ENCODE measurements around the gene GBP7.
"Not testable (repeated sequence)": the region's sequence is repeated elsewhere in the genome, so short reads cannot be mapped to it uniquely, and the experiment has no call there.

DNA sequence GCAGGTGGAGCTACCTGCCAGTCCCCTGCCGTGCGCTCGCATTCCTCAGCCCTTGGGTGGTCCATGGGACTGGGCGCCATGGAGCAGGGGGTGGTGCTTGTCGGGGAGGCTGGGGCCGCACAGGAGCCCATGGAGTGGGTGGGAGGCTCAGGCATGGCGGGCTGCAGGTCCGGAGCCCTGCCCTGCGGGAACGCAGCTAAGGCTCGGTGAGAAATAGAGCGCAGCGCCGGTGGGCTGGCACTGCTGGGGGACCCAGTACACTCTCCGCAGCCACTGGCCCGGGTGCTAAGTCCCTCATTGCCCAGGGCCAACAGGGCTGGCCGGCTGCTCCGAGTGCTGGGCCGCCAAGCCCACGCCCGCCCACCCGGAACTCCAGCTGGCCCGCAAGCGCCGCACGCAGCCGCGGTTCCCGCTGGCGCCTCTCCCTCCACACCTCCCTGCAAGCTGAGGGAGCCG, 47.8 kb downstream of the GBP7 start:
- not testable (repeated sequence) for TF ChIP-seq RARB, GLIS3, ZC3H10 (CRISPR knock-in tag; IDR thresholded peaks at IDR 0.05)
- TF ChIP-seq, protein P1, sequence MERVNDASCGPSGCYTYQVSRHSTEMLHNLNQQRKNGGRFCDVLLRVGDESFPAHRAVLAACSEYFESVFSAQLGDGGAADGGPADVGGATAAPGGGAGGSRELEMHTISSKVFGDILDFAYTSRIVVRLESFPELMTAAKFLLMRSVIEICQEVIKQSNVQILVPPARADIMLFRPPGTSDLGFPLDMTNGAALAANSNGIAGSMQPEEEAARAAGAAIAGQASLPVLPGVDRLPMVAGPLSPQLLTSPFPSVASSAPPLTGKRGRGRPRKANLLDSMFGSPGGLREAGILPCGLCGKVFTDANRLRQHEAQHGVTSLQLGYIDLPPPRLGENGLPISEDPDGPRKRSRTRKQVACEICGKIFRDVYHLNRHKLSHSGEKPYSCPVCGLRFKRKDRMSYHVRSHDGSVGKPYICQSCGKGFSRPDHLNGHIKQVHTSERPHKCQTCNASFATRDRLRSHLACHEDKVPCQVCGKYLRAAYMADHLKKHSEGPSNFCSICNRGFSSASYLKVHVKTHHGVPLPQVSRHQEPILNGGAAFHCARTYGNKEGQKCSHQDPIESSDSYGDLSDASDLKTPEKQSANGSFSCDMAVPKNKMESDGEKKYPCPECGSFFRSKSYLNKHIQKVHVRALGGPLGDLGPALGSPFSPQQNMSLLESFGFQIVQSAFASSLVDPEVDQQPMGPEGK (CRISPR knock-in tag; IDR thresholded peaks at IDR 0.05; ENCODE audit: borderline replicate concordance): not testable (repeated sequence)

All from SK-N-SH treated with all-trans-retinoic acid at 6 μM for 48 hours (cell line).